Measurements from ENCODE around the gene KDELR1. TPM values are rescaled to one million over a fixed set of nuclear protein-coding genes. Genes with fewer than 3 reads are reported as not detected.

Gene KDELR1
- total and polyA plus RNA-seq, 9 of the 15 experiments (the other 6 are each of a cell fraction or from before 2014, with no cell fraction given), result 6.1 to 165 (median 58.5) TPM

- TF ChIP-seq RBM17 (IDR thresholded peaks at IDR 0.05; ENCODE audit: borderline replicate concordance, low read depth, low read length), result no peak
- no peak for TF ChIP-seq BMI1 (IDR thresholded peaks at IDR 0.05; ENCODE audit: low read length)
- no peak for TF ChIP-seq BACH1 (tag; IDR thresholded peaks at IDR 0.05)
- no peak for TF ChIP-seq NUFIP1 (IDR thresholded peaks at IDR 0.05; ENCODE audit: partially characterized antibody)
- no peak for TF ChIP-seq CSDE1 (IDR thresholded peaks at IDR 0.05)
- TF ChIP-seq GATAD2A (IDR thresholded peaks at IDR 0.05), result no peak
- no peak for TF ChIP-seq ZC3H4 (CRISPR knock-in tag; IDR thresholded peaks at IDR 0.05; ENCODE audit: borderline replicate concordance)
- TF ChIP-seq DPF2 (IDR thresholded peaks at IDR 0.05), result 0 out of 2 replicates have a peak, but pooled peaks have one; percentile 18
- no peak for TF ChIP-seq DLX4 (CRISPR knock-in tag; IDR thresholded peaks at IDR 0.05)
- no peak for TF ChIP-seq ZSCAN29 (IDR thresholded peaks at IDR 0.05)
- no peak for TF ChIP-seq ZNF146 (CRISPR knock-in tag; IDR thresholded peaks at IDR 0.05; ENCODE audit: unreplicated experiment)
- TF ChIP-seq NFRKB (IDR thresholded peaks at IDR 0.05; ENCODE audit: low read depth), result no peak
- TF ChIP-seq POLR2G (IDR thresholded peaks at IDR 0.05; ENCODE audit: low read depth, low read length), result peak; percentile 67
- no peak for TF ChIP-seq MECOM (CRISPR knock-in tag; IDR thresholded peaks at IDR 0.05)
- no peak for TF ChIP-seq ZNF239 (CRISPR knock-in tag; IDR thresholded peaks at IDR 0.05)
- TF ChIP-seq ZNF263 (CRISPR knock-in tag; IDR thresholded peaks at IDR 0.05; ENCODE audit: borderline replicate concordance), result no peak
- TF ChIP-seq FOSL1 (tag; conservative IDR thresholded peaks at IDR 0.05), result no peak; the same call in 1 of the 2 replicates
- TF ChIP-seq CEBPG (CRISPR knock-in tag; IDR thresholded peaks at IDR 0.05), result no peak
- TF ChIP-seq CEBPG (tag; conservative IDR thresholded peaks at IDR 0.05 in 1 of 2, IDR thresholded peaks at IDR 0.05 in 1 of 2), result no peak
- TF ChIP-seq TFAP4 (CRISPR knock-in tag; IDR thresholded peaks at IDR 0.05; ENCODE audit: borderline replicate concordance), result 0 out of 2 replicates have a peak, but pooled peaks have one; percentile 10
- no peak for TF ChIP-seq FUS (optimal IDR thresholded peaks at IDR 0.05; ENCODE audit: low read depth, low read length)
Observed at GRCh38 chr19:48391100-48392005, at the start of gene KDELR1 (continued).

Data from K562 (cell line).